ENCODE data around the gene B4GALT5.

- TF ChIP-seq CTCF (optimal IDR thresholded peaks at IDR 0.05 in 1 of 3, IDR thresholded peaks at IDR 0.05 in 1 of 3, conservative IDR thresholded peaks at IDR 0.05 in 1 of 3; ENCODE audit: extremely low read depth in 1 of 3, insufficient read depth in 2 of 3, low read length in 3 of 3) (no peak), EZH2 (IDR thresholded peaks at IDR 0.05; ENCODE audit: low read length) (no peak)
These were observed 504 bp downstream of the B4GALT5 start for GRCh38 chr20:49712996-49713752.
